ENCODE results near the gene CHCHD6.

The CHCHD6 gene

DNA sequence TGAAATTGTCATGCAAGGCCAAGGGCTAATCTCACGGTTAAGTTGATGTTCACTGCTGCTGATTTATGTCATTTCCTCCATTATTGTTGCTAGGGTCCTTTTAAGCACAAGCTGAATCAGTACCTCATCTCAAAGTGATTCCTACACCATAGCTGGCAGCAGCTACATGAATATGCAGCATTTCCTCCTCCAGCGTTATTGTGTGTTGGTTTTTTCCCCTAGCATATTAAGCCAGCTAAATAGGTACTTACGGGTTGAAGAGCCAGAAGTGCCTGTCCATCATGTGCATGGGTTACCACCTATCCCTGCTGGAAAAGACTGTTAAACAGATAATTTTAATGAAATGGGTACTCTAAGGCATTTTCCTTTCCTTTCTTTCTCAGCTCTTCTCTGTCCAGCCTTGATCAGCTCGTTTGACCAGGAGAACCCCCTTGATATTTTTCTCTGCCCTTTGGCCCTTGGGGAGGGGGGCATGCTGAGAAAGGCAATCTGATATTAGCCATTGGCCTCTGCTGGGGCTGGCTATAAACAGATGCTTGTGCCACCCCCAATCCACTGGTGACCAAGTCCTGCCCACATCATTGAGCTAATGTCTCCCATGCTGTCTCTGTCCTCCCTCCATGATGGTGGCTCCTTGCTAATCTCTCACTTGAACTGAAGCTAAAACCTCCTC is 163.3 kb downstream of the CHCHD6 start:
- no peak overlapping the region for H3K27ac ChIP-seq
- TF ChIP-seq, protein P1, sequence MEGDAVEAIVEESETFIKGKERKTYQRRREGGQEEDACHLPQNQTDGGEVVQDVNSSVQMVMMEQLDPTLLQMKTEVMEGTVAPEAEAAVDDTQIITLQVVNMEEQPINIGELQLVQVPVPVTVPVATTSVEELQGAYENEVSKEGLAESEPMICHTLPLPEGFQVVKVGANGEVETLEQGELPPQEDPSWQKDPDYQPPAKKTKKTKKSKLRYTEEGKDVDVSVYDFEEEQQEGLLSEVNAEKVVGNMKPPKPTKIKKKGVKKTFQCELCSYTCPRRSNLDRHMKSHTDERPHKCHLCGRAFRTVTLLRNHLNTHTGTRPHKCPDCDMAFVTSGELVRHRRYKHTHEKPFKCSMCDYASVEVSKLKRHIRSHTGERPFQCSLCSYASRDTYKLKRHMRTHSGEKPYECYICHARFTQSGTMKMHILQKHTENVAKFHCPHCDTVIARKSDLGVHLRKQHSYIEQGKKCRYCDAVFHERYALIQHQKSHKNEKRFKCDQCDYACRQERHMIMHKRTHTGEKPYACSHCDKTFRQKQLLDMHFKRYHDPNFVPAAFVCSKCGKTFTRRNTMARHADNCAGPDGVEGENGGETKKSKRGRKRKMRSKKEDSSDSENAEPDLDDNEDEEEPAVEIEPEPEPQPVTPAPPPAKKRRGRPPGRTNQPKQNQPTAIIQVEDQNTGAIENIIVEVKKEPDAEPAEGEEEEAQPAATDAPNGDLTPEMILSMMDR (conservative IDR thresholded peaks at IDR 0.05): no peak

DNA sequence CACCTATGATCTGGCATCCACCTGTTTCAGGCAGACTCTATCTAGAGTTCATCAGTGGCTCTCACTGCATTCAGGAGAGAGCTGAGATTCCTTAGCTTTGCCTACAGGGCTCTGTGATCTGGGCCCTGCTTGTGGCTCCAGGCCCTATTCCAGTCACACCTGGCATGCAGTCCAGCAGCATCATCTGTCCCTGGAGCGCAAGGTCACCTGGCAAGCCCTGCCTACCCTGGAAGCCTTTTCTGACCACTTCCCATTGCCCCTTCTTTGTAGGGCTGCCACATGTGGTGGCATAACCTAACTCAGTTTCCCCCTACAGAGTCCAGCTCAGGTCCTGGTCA is 163.8 kb downstream of the CHCHD6 start:
- H3K27ac ChIP-seq: no peak overlapping the region
- TF ChIP-seq, protein P1 (conservative IDR thresholded peaks at IDR 0.05): no peak

DNA sequence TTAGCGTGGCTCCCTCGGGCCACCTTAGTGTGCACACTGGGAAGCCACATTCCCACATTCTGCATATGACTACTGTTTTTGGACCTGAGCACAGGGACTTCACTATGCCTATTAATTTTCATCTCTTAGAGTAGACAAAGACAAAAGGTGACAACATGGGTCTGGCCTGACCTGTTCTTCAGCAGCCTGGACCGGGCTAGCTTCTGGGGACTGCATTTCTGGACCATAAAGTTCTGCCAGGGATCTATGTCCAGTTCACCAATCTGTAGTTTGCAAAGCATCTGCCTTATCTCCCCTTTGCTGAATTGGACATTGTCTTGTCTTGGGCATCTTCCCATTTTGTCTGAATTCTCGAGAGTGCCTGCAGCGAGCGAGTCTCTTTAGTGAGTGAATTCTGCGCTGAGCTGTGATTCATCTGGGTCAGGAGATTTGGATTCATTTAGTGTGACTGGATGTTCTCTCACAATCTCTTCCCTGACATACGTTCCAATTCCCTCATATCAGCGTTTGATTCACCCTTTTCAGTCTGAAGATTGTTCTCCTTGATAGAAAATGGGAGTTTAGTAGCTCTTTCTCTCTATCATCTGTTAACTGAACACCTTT is 166.7 kb downstream of the CHCHD6 start:
- TF ChIP-seq, protein P1 (conservative IDR thresholded peaks at IDR 0.05): no peak
- H3K27ac ChIP-seq: no peak overlapping the region

DNA sequence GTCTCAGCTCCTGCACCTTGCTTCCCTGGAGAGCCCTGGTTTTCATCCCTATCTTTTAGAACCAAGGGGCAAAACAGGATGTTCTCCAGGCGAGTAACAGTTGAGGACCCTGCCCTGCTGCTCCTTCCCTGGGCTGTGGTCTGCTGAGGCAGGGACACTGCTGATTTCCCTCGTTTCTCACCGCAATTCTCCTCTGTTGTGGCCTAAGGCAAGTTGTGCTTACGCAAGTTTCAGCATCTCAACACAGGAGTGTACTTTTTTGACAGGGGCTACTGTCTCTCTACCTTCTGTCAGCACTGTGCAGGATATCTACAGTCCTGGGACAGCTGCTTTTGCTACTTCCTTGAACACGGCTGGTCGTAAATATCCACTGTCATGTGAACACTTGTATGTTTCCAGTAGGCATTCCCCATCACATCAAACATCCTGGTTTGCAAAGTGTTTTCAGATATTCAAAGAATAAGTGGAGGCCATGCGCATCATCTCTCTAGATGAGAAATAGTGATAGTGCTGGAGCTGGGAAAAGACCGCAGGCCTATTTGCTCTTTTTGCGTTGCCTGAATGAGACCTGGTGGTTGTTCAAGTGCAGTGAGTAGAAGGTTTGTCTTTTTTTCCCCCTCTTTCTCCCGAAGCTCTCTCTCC is 168.8 kb downstream of the CHCHD6 start:
- TF ChIP-seq, protein P1 (conservative IDR thresholded peaks at IDR 0.05): no peak
- no peak overlapping the region for H3K27ac ChIP-seq

DNA sequence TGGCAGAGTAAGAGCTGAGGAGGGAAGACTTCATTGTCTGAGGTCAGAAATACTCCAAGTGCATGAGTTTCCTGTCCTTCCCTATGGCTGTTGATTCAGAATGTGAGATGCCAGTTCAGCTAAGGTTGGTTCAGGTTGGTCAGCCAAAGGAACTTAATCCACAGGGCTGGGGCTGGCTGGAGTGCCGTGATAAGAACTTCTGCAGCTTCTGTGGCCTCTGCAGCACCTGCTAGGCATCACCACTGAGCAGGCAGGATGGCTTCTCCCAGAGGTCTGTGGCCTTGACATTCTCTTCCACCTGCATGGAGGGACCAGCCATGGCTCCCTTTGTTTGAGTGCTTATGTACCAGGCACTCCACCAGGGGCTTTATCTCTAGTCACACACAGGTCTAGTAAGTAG is 169.4 kb downstream of the CHCHD6 start:
- H3K27ac ChIP-seq: no peak overlapping the region
- TF ChIP-seq, protein P1 (conservative IDR thresholded peaks at IDR 0.05): no peak

DNA sequence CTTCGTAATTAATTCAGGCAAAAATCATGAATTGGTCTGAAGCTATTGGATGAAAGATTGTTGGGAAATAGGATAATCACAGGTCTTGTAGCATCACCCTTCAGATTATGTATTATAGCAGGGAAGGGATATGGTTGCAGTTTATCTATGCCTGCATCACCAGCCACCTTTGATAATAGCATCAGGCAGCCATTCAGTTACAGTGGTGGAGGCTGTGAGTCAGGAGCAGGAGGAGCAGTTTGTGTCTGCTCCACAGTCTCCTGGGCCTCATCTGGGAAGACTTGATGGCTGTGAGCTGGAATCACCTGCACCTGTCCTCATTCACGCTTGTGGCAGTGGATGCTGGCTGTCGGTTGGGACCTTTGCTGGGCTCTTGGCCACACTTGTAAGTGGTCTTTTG is 174.6 kb downstream of the CHCHD6 start:
- TF ChIP-seq, protein P1 (conservative IDR thresholded peaks at IDR 0.05): no peak

DNA sequence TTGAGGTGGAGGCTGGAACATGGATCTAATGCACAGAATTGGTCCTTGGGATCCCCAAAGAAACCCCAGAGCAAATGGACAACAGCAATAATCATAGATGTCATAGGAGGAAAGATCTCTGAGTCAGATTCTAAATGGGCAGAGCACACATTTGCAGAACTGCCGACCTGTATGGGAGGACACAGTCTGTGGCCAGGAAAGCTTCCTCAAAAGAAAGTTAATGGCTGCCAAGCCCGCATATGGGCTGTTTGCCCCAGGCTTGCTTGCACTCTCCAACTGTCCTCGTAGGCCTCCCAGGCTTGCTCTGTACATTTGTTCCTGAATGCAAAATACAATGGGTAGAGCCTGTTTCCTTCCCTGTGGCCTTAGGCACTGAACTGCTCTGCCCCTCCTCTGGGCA is 176.9 kb downstream of the CHCHD6 start:
- H3K27ac ChIP-seq: no peak overlapping the region
- TF ChIP-seq, protein P1 (conservative IDR thresholded peaks at IDR 0.05): no peak

More for the DNA sequence above, 174.6 kb downstream of the CHCHD6 start:
- no peak overlapping the region for H3K27ac ChIP-seq
